RWPE2 (cell line): ENCODE data around the gene PLCB1.

Source experiments
- ATAC-seq: fragments of 200-7000 bp; cut with Tn5 transposase; 3 replicates; pipeline ENCODE4 v1.9.1; 2021; ENCODE audit warnings: low read depth
- DNase-seq: peaks from one replicate; pipeline ENCODE4 v3.0.0-alpha.2; 2020; ENCODE audit warnings: low spot score
- H3K27ac ChIP-seq: fragments of 450-650 bp; 2 replicates; pipeline ENCODE4 v1.5.1; 2017; ENCODE audit warnings: mild to moderate bottlenecking; ENCODE audit not compliant: poor library complexity, severe bottlenecking
- H3K27me3 ChIP-seq: fragments of 250-450 bp; sonication (Bioruptor Pico); 2 replicates; pipeline ENCODE4 v1.5.1; 2021; ENCODE audit warnings: mild to moderate bottlenecking, moderate library complexity; ENCODE audit not compliant: insufficient read depth, poor library complexity, severe bottlenecking
- H3K36me3 ChIP-seq: fragments of 250-450 bp; sonication (Bioruptor Pico); 2 replicates; pipeline ENCODE4 v1.5.1; 2020; ENCODE audit warnings: low read depth, mild to moderate bottlenecking, moderate library complexity
- H3K4me1 ChIP-seq: fragments of 250-450 bp; sonication (Bioruptor Pico); 2 replicates; pipeline ENCODE4 v1.5.1; 2021; ENCODE audit warnings: mild to moderate bottlenecking, moderate library complexity; ENCODE audit not compliant: insufficient read depth, poor library complexity, severe bottlenecking
- H3K4me3 ChIP-seq: fragments of 250-450 bp; sonication (Bioruptor Pico); 2 replicates; pipeline ENCODE4 v1.5.1; 2021; ENCODE audit warnings: mild to moderate bottlenecking, moderate library complexity; ENCODE audit not compliant: severe bottlenecking
- H3K9me3 ChIP-seq: fragments of 250-450 bp; sonication (Bioruptor Pico); 2 replicates; pipeline ENCODE4 v1.5.1; 2021; ENCODE audit warnings: mild to moderate bottlenecking, moderate library complexity; ENCODE audit not compliant: severe bottlenecking
- TF ChIP-seq, protein P1 (sequence below): fragments of 450-650 bp; IDR thresholded peaks from one replicate; pipeline ENCODE4 v1.5.1; 2017; ENCODE audit warnings: mild to moderate bottlenecking, moderate library complexity; ENCODE audit not compliant: poor library complexity, severe bottlenecking

The PLCB1 gene

DNA sequence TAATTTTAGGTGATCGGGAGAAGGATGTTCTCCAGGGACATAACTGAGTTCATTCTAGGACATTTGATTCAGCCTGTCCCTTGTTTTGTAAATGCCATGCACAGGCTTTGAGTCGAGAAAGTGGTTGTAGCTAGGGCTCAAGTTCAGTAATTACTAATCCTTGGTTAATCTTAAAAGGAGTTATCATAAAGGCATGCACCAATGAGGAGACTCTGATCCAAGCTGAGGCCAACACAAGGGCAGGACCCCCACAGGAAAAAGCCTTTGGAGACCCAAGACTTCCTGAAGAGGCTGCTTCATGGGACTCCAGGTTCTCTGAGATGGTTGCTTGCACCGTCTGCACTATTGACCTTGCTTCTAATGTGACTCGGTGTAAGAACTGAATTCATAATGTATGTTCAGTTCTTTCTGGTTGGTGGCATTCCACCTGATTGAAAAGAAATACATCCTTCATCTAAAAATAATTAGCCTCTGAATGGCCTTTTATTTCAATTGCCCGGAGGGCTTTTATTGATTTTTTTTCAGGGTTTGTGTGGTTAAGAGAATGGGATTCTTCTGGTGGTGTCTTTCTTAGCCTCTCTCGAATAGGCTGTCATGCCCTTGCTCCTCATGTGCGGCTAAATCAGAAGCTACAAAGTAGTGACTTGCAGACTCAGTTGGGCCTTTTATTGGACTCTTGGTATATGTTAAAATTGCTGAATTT is 735.1 kb downstream of the PLCB1 start:
- Histone ChIP-seq H3K27me3 (no peaks in the 10 kb centered on the region), H3K4me1 (no peaks in the 10 kb centered on the region), H3K36me3 (no peaks in the 10 kb centered on the region), H3K9me3 (no peaks in the 10 kb centered on the region), H3K27ac (no peak overlapping the region), H3K4me3 (no peak overlapping the region)
- DNase-seq (no peak), ATAC-seq (no peak)
- TF ChIP-seq, protein P1, sequence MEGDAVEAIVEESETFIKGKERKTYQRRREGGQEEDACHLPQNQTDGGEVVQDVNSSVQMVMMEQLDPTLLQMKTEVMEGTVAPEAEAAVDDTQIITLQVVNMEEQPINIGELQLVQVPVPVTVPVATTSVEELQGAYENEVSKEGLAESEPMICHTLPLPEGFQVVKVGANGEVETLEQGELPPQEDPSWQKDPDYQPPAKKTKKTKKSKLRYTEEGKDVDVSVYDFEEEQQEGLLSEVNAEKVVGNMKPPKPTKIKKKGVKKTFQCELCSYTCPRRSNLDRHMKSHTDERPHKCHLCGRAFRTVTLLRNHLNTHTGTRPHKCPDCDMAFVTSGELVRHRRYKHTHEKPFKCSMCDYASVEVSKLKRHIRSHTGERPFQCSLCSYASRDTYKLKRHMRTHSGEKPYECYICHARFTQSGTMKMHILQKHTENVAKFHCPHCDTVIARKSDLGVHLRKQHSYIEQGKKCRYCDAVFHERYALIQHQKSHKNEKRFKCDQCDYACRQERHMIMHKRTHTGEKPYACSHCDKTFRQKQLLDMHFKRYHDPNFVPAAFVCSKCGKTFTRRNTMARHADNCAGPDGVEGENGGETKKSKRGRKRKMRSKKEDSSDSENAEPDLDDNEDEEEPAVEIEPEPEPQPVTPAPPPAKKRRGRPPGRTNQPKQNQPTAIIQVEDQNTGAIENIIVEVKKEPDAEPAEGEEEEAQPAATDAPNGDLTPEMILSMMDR = no peak

DNA sequence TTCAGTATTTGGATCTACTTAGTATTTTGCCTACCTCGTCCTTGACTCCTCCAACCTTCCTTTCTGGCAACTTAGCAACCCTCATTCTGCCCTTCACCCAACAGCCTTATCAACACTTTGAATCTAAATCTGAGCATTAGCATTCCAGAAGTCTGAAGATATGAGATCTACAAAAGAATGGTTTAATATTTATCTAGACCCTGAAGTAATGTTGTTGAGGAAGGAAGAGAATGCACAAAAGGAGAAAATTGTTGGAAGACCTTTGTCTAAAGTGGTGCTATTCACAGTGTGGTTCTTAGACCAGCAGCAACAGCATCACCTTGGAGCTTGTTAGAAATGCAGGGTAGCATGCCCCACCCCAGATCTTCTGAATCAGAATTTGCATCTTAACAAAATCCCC is 738.6 kb downstream of the PLCB1 start:
- Histone ChIP-seq H3K9me3 (no peaks in the 10 kb centered on the region), H3K27me3 (no peaks in the 10 kb centered on the region), H3K4me1 (peaks cover 4% of the 10 kb centered on the region), H3K36me3 (no peaks in the 10 kb centered on the region), H3K4me3 (no peak overlapping the region), H3K27ac (no peak overlapping the region)
- no peak for DNase-seq
- ATAC-seq = no peak
- TF ChIP-seq, protein P1 = no peak

DNA sequence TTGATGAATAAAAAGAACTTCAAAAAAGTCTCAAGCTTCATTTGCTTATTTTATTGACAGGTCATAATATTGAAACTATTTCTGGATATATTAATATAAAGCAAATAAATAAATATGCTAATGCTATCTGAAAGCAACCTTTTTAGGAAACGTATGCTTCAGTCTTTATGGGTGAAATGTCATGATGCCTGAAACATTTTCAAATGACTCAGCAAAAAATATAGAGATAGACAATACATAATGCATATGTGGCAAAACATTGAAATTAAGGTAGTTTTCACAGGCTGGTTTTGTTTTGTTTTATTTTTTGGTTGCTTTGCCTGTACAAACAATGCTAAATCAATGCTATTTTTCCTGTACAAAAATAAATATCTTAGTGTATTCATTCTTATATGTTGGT is 742.4 kb downstream of the PLCB1 start:
- no peak for ATAC-seq
- no peak for DNase-seq
- H3K4me3 ChIP-seq = no peak overlapping the region
- H3K27me3 ChIP-seq = no peaks in the 10 kb centered on the region
- no peak overlapping the region for H3K27ac ChIP-seq
- peaks cover 4% of the 10 kb centered on the region for H3K4me1 ChIP-seq
- H3K36me3 ChIP-seq = no peaks in the 10 kb centered on the region
- TF ChIP-seq, protein P1 = no peak
- H3K9me3 ChIP-seq = no peaks in the 10 kb centered on the region

DNA sequence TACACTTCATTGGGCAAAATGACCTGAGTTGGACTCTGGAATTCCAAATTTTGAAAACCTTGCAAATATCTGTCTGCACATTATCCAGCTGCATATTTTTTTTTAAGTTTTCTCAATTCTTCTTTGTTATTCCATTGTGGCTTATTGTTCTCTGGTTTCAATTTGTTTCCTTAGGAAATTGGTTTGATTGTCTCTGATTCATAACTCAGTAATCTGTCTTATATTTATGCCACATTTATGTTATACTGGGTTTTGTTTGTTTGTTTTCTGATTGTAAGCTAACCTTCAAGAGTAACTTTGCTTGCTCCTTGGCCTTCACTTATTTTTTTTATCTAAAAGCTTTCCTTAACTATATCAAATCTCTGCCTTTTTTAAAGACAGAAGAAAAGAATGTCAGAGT is 743.5 kb downstream of the PLCB1 start:
- DNase-seq = no peak

DNA sequence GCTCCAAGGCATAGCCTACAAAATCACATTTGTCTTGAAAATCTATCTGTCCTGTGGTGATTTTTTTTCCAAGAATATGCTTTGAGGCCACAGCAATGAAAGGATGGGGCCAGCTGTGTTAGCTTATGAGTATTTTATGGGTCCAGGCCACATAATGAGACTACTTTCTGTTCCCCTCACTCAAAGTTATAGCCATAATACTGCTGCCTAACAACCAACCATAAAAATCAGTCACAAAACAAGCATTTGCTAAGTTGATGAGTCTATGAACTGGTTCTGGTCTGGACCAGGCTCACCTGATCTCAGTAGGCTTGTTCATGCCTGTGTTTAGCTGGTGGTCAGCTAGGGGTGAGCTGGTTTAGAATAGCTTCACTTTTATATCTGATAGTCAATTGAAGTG is 744.3 kb downstream of the PLCB1 start:
- peaks cover 4% of the 10 kb centered on the region for H3K4me1 ChIP-seq
- TF ChIP-seq, protein P1 = no peak
- H3K9me3 ChIP-seq = no peaks in the 10 kb centered on the region
- no peak overlapping the region for H3K4me3 ChIP-seq
- H3K36me3 ChIP-seq = no peaks in the 10 kb centered on the region
- no peak overlapping the region for H3K27ac ChIP-seq
- DNase-seq (no peak), ATAC-seq (no peak)
- no peaks in the 10 kb centered on the region for H3K27me3 ChIP-seq

More for the DNA sequence above, 743.5 kb downstream of the PLCB1 start:
- ATAC-seq = no peak
- Histone ChIP-seq H3K27ac (no peak overlapping the region), H3K27me3 (no peaks in the 10 kb centered on the region), H3K4me1 (peaks cover 4% of the 10 kb centered on the region), H3K4me3 (no peak overlapping the region), H3K36me3 (no peaks in the 10 kb centered on the region), H3K9me3 (no peaks in the 10 kb centered on the region)
- TF ChIP-seq, protein P1 = no peak
